ENCODE measurements around the gene ING5.

DNA sequence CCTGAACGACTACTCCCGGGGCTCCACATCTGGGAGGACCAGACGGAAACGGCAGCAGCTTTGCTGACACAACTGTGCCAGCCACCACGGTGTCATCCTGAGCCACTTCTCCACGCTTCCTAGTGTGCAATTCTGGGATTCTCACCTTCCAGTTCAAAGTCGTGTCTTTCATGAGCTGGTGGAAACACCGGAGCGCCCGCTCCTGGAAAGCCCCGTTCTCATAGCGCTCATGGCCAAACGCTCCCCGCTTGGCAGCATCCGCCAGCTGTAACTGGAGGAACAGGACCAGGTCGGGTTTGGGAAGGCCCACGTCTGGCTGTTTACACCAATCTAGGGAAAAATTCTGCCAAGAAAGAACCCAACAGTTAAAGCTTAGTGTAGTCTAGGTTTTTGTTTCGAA lies 23.5 kb upstream of the ING5 start:
- TF ChIP-seq, protein P1, sequence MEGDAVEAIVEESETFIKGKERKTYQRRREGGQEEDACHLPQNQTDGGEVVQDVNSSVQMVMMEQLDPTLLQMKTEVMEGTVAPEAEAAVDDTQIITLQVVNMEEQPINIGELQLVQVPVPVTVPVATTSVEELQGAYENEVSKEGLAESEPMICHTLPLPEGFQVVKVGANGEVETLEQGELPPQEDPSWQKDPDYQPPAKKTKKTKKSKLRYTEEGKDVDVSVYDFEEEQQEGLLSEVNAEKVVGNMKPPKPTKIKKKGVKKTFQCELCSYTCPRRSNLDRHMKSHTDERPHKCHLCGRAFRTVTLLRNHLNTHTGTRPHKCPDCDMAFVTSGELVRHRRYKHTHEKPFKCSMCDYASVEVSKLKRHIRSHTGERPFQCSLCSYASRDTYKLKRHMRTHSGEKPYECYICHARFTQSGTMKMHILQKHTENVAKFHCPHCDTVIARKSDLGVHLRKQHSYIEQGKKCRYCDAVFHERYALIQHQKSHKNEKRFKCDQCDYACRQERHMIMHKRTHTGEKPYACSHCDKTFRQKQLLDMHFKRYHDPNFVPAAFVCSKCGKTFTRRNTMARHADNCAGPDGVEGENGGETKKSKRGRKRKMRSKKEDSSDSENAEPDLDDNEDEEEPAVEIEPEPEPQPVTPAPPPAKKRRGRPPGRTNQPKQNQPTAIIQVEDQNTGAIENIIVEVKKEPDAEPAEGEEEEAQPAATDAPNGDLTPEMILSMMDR (IDR thresholded peaks at IDR 0.05 in 2 of 3, conservative IDR thresholded peaks at IDR 0.05 in 1 of 3; ENCODE audit: borderline replicate concordance in 1 of 3, insufficient read depth in 1 of 3, low read depth in 2 of 3, low read length in 2 of 3) = no peak
- no peak for TF ChIP-seq POLR2AphosphoS5 (IDR thresholded peaks at IDR 0.05; ENCODE audit: low read depth, low read length)
- TF ChIP-seq POLR2A (IDR thresholded peaks at IDR 0.05; ENCODE audit: borderline replicate concordance, extremely low read depth, insufficient read depth, insufficient read length) = no peak
- TF ChIP-seq ZFX (IDR thresholded peaks at IDR 0.05) = no peak
- TF ChIP-seq EZH2 (IDR thresholded peaks at IDR 0.05) = no peak
